ENCODE measurements around the gene TPCN2.

- TF ChIP-seq CTCF (conservative IDR thresholded peaks at IDR 0.05; ENCODE audit: low read depth, low read length) (no peak), EZH2 (IDR thresholded peaks at IDR 0.05; ENCODE audit: borderline replicate concordance, low read depth, low read length, poor library complexity, severe bottlenecking) (no peak)
These were observed 132.0 kb downstream of the TPCN2 start for GRCh38 chr11:69180726-69181125.

Data from A673 (cell line).